IMR-90 (cell line): Measurements from ENCODE around the gene HSPB6. TPM values are rescaled to one million over a fixed set of nuclear protein-coding genes. Genes with fewer than 3 reads are reported as not detected.
A peak's percentile ranks its signal among the peaks of the same experiment; 100 is the strongest.

Experiments used
- ATAC-seq: fragments of 200-7000 bp; cut with Tn5 transposase; 2 replicates; pipeline ENCODE4 v1.9.1; 2020; ENCODE audit warnings: low read depth, mild to moderate bottlenecking, moderate library complexity
- BruUV-seq: library from RNA; stranded (reverse); fragments of 400-500 nt; replicated peaks from 2 replicates; lab custom pipeline; 2021; lab: Mats Ljungman, UMichigan
- CTCF ChIA-PET: fragments of 300-600 bp; formaldehyde crosslinking; extraction: SDS; loops from one replicate; lab custom pipeline; 2021; ENCODE audit warnings: antibody characterized with exemption; lab: Yijun Ruan, JAX
- POLR2A ChIA-PET: fragments of 300-600 bp; sonication (Branson Sonifier 250); formaldehyde crosslinking; loops from one replicate; lab custom pipeline; 2022; ENCODE audit warnings: antibody characterized with exemption; ENCODE audit not compliant: unreplicated experiment; lab: Charles Lee
- DNase-seq: peaks from one replicate; pipeline ENCODE4 v3.0.0; 2013
- H2AFZ ChIP-seq: replicated peaks from 2 replicates; pipeline ENCODE3; 2013; ENCODE audit warnings: low read length, mild to moderate bottlenecking; ENCODE audit not compliant: poor library complexity
- H2AK5ac ChIP-seq: 2 replicates; pipeline ENCODE4 v1.6.1; 2013; ENCODE audit warnings: low read depth, low read length, inconsistent platforms
- H2AK9ac ChIP-seq: replicated peaks from 2 replicates; pipeline ENCODE3; 2013; ENCODE audit warnings: mild to moderate bottlenecking, low read depth, low read length, moderate library complexity; ENCODE audit not compliant: poor library complexity
- H2BK120ac ChIP-seq: 2 replicates; pipeline ENCODE4 v1.6.1; 2013; ENCODE audit warnings: low read depth, low read length, inconsistent platforms
- H2BK15ac ChIP-seq: 3 replicates; pipeline ENCODE4 v1.6.1; 2013; ENCODE audit warnings: low read depth, low read length, inconsistent platforms
- H2BK20ac ChIP-seq: 2 replicates; pipeline ENCODE4 v1.6.1; 2013; ENCODE audit warnings: low read depth, mild to moderate bottlenecking, inconsistent platforms, low read length, moderate library complexity
- H2BK5ac ChIP-seq: 2 replicates; pipeline ENCODE4 v1.6.1; 2013; ENCODE audit warnings: mild to moderate bottlenecking, low read depth, low read length, inconsistent platforms; ENCODE audit not compliant: poor library complexity, severe bottlenecking
- H3K14ac ChIP-seq: replicated peaks from 2 replicates; pipeline ENCODE4 v1.6.1; 2013; ENCODE audit warnings: low read depth, low read length, inconsistent platforms
- H3K18ac ChIP-seq: 2 replicates; pipeline ENCODE4 v1.6.1; 2013; ENCODE audit warnings: low read depth, low read length, control low read depth
- H3K23ac ChIP-seq: 2 replicates; pipeline ENCODE4 v1.6.1; 2013; ENCODE audit warnings: low read depth, low read length, inconsistent platforms
- H3K27ac ChIP-seq: 2 replicates; pipeline ENCODE4 v1.5.1; 2013; ENCODE audit warnings: mild to moderate bottlenecking, control low read depth, low read length; ENCODE audit not compliant: insufficient read depth
- H3K27me3 ChIP-seq: 2 replicates; pipeline ENCODE4 v1.6.1; 2013; ENCODE audit warnings: low read length; ENCODE audit not compliant: control insufficient read depth, insufficient read depth
- H3K36me3 ChIP-seq: 2 replicates; pipeline ENCODE4 v1.6.1; 2013; ENCODE audit warnings: low read length, mixed read lengths; ENCODE audit not compliant: control insufficient read depth, insufficient read depth
- H3K4ac ChIP-seq: 2 replicates; pipeline ENCODE4 v1.6.1; 2013; ENCODE audit warnings: low read depth, low read length, inconsistent platforms
- H3K4me1 ChIP-seq: 2 replicates; pipeline ENCODE4 v1.6.1; 2013; ENCODE audit warnings: low read length, mixed read lengths; ENCODE audit not compliant: control insufficient read depth, insufficient read depth
- H3K4me2 ChIP-seq: 2 replicates; pipeline ENCODE4 v1.6.1; 2013; ENCODE audit warnings: low read depth, mild to moderate bottlenecking, control low read depth, low read length, moderate library complexity
- H3K4me3 ChIP-seq: 2 replicates; pipeline ENCODE4 v1.5.1; 2013; ENCODE audit warnings: low read depth, mild to moderate bottlenecking, control low read depth, low read length, moderate library complexity; ENCODE audit not compliant: insufficient read depth
- H3K56ac ChIP-seq: 2 replicates; pipeline ENCODE4 v1.6.1; 2013; ENCODE audit warnings: low read length, inconsistent platforms; ENCODE audit not compliant: insufficient read depth; ENCODE audit errors: extremely low read depth
- H3K79me1 ChIP-seq, 2 experiments: 2 replicates each; pipeline ENCODE4 v1.6.1; 2013; ENCODE audit warnings: low read length in 2 of 2, inconsistent platforms in 1 of 2, low read depth in 1 of 2
- H3K9ac ChIP-seq: 2 replicates; pipeline ENCODE4 v1.6.1; 2013; ENCODE audit warnings: low read depth, low read length, control low read depth
- H3K9me1 ChIP-seq: 2 replicates; pipeline ENCODE4 v1.6.1; 2013; ENCODE audit warnings: low read length, inconsistent platforms; ENCODE audit not compliant: insufficient read depth
- H3K9me3 ChIP-seq: 2 replicates; pipeline ENCODE4 v1.6.1; 2013; ENCODE audit warnings: low read length; ENCODE audit not compliant: control insufficient read depth, insufficient read depth
- H4K20me1 ChIP-seq: 2 replicates; pipeline ENCODE4 v1.6.1; 2013; ENCODE audit warnings: low read length, inconsistent platforms; ENCODE audit not compliant: insufficient read depth
- H4K5ac ChIP-seq: 2 replicates; pipeline ENCODE4 v1.6.1; 2013; ENCODE audit warnings: mild to moderate bottlenecking, low read depth, low read length, control low read depth
- H4K8ac ChIP-seq, 2 experiments: 2 replicates each; pipeline ENCODE4 v1.6.1; 2013; ENCODE audit warnings: low read depth in 2 of 2, low read length in 2 of 2, control low read depth in 1 of 2, inconsistent platforms in 1 of 2
- H4K91ac ChIP-seq: 2 replicates; pipeline ENCODE4 v1.6.1; 2013; ENCODE audit warnings: low read depth, low read length, inconsistent platforms; ENCODE audit not compliant: insufficient read depth
- BHLHE40 ChIP-seq: fragments of 150-350 bp; IDR thresholded peaks from 2 replicates; pipeline ENCODE4 v1.6.1; 2016; ENCODE audit warnings: mild to moderate bottlenecking, low read depth, low read length
- CEBPB ChIP-seq: IDR thresholded peaks from 2 replicates; pipeline ENCODE4 v1.6.1; 2012; ENCODE audit warnings: low read depth, low read length, improper control_type of control experiment
- CHD1 ChIP-seq: IDR thresholded peaks from 2 replicates; pipeline ENCODE4 v1.6.1; 2012; ENCODE audit warnings: low read depth, low read length, improper control_type of control experiment
- CTCF ChIP-seq: conservative IDR thresholded peaks from 2 replicates; pipeline ENCODE4 v1.5.1; 2012; ENCODE audit warnings: mild to moderate bottlenecking, low read depth, low read length, improper control_type of control experiment
- FOS ChIP-seq: fragments of 150-350 bp; IDR thresholded peaks from 2 replicates; pipeline ENCODE4 v1.6.1; 2016; ENCODE audit warnings: low read depth, low read length
- MAFK ChIP-seq: IDR thresholded peaks from 2 replicates; pipeline ENCODE4 v1.6.1; 2012; ENCODE audit warnings: low read depth, low read length, improper control_type of control experiment
- MAZ ChIP-seq: IDR thresholded peaks from 2 replicates; pipeline ENCODE4 v1.6.1; 2012; ENCODE audit warnings: low read depth, mild to moderate bottlenecking, low read length, improper control_type of control experiment, moderate library complexity, borderline replicate concordance
- MXI1 ChIP-seq: IDR thresholded peaks from 2 replicates; pipeline ENCODE4 v1.6.1; 2012; ENCODE audit warnings: low read depth, mild to moderate bottlenecking, low read length, moderate library complexity, borderline replicate concordance
- NFE2L2 ChIP-seq: fragments of 150-350 bp; IDR thresholded peaks from 2 replicates; pipeline ENCODE4 v1.6.1; 2016; ENCODE audit warnings: low read depth, mild to moderate bottlenecking, low read length
- RAD21 ChIP-seq: IDR thresholded peaks from 2 replicates; pipeline ENCODE4 v1.6.1; 2012; ENCODE audit warnings: low read length, improper control_type of control experiment
- RCOR1 ChIP-seq: IDR thresholded peaks from 2 replicates; pipeline ENCODE4 v1.6.1; 2012; ENCODE audit warnings: mild to moderate bottlenecking, low read length, improper control_type of control experiment; ENCODE audit not compliant: insufficient replicate concordance
- RFX5 ChIP-seq: IDR thresholded peaks from 2 replicates; pipeline ENCODE4 v1.8.0; 2012; ENCODE audit warnings: low read depth, mild to moderate bottlenecking, low read length, moderate library complexity
- SMC3 ChIP-seq: fragments of 150-350 bp; IDR thresholded peaks from 2 replicates; pipeline ENCODE4 v1.6.1; 2016; ENCODE audit warnings: low read depth, mild to moderate bottlenecking, antibody characterized with exemption, low read length, moderate library complexity
- USF2 ChIP-seq: fragments of 150-350 bp; IDR thresholded peaks from 2 replicates; pipeline ENCODE4 v1.6.1; 2017; ENCODE audit warnings: mild to moderate bottlenecking, antibody characterized with exemption, low read length, low read depth
- WGBS, 2 experiments: methylation state at CpG; one replicate each; pipeline versions ENCODE4 v1.1.5 to v1.1.7; 2013; ENCODE audit warnings: missing lambda C conversion rate in 2 of 2; ENCODE audit not compliant: insufficient read length in 1 of 2; ENCODE audit errors: extremely low coverage in 2 of 2; 5-methylcytosine and 5-hydroxymethylcytosine counted together
- dilution Hi-C: fragments of 300-500 bp; cut with HindIII; formaldehyde crosslinking; loops from one replicate; pipeline ENCODE4 v1.14.3; 2018; ENCODE audit warnings: low sequenced_read_pairs; ENCODE audit not compliant: unreplicated experiment
- in situ Hi-C: fragments of 300-500 bp; cut with MboI; formaldehyde crosslinking; loops from 3 replicates; pipeline ENCODE4 v1.14.3; 2019; ENCODE audit warnings: low sequenced_read_pairs, inconsistent platforms, mixed read lengths
- intact Hi-C: fragments of 100-400 bp; cut with micrococcal nuclease; formaldehyde crosslinking; loops from 2 replicates; pipeline ENCODE4 v1.10.0; 2022
- polyA plus RNA-seq, 3 experiments: library from polyadenylated mRNA; depleted of rRNA; stranded (reverse); fragments of >200 nt; gene quantifications; 2 replicates each; pipeline ENCODE4 v1.2.3, GENCODE V29; 2012; ENCODE audit warnings: low replicate concordance in 1 of 3
- total RNA-seq: library from RNA; depleted of rRNA; stranded (reverse); fragments of >200 nt; gene quantifications from 2 replicates; pipeline ENCODE4 v1.2.3, GENCODE V29; 2012

HSPB6 gene
- total and polyA plus RNA-seq, 2 of the 4 experiments (the other 2 are of a cell fraction) = 5.7 to 206 TPM

- Histone ChIP-seq H3K56ac (no peak overlapping the region), H2BK120ac (no peak overlapping the region), H3K23ac (no peak overlapping the region), H3K14ac (no peak overlapping the region), H4K8ac (no peak overlapping the region), H3K36me3 (peaks cover 21% of the 10 kb centered on the region), H2AK9ac (peak overlapping the region; percentile 72), H3K4me3 (no peak overlapping the region), H2BK15ac (no peak overlapping the region), H3K4me1 (peaks cover 6% of the 10 kb centered on the region), H2AFZ (no peak overlapping the region), H3K9me3 (no peaks in the 10 kb centered on the region), H2BK20ac (no peak overlapping the region), H3K9ac (no peak overlapping the region), H4K91ac (no peak overlapping the region), H3K4ac (no peak overlapping the region), H3K79me1 (peaks cover 27 to 36% of the 10 kb centered on the region in 2 experiments), H2AK5ac (no peak overlapping the region), H3K18ac (no peak overlapping the region), H3K27ac (no peak overlapping the region), H4K20me1 (no peaks in the 10 kb centered on the region; the same call in 1 of the 2 replicates), H3K27me3 (no peaks in the 10 kb centered on the region), H3K9me1 (peaks cover 15% of the 10 kb centered on the region; the same call in 1 of the 2 replicates), H3K4me2 (no peak overlapping the region), H2BK5ac (no peak overlapping the region), H4K5ac (no peak overlapping the region)
- dilution Hi-C loops = no loop called here
- no TSS peak for BruUV-seq
- TF ChIP-seq RAD21 = no peak
- no peak for TF ChIP-seq MAZ
- no peak for TF ChIP-seq NFE2L2
- TF ChIP-seq RCOR1 = no peak
- no peak for TF ChIP-seq CEBPB
- TF ChIP-seq CHD1 = no peak
- no peak for TF ChIP-seq USF2
- no peak for TF ChIP-seq SMC3
- no peak for TF ChIP-seq MAFK
- no peak for TF ChIP-seq FOS
- no peak for TF ChIP-seq MXI1
- TF ChIP-seq RFX5 = no peak
- no peak for TF ChIP-seq CTCF
- TF ChIP-seq BHLHE40 = no peak
- WGBS, 2 experiments = no CpG with 5 or more reads among the region's 4 CpGs
- no peak for DNase-seq
- POLR2A ChIA-PET = no interaction called here
- in situ Hi-C loops = no loop called here
- CTCF ChIA-PET = interaction anchor here (0.5 kb wide), 1 partner anchor 123 kb away, joined by 3 read pairs; no protein-coding TSS in a partner anchor
- no peak for ATAC-seq
- intact Hi-C loops = no loop called here
Measured at GRCh38 chr19:35760711-35761349, 4.0 kb upstream of the HSPB6 start.
